GM23338 (cell line): ENCODE results near the gene CCNI. TPM values are rescaled to one million over a fixed set of nuclear protein-coding genes. Genes with fewer than 3 reads are reported as not detected.

Source experiments
- ATAC-seq: fragments of 200-7000 bp; cut with Tn5 transposase; 3 replicates; pipeline ENCODE4 v1.9.1; 2020
- DNase-seq: peaks from one replicate; pipeline ENCODE4 v3.0.0-alpha.2; 2015; ENCODE audit warnings: low spot score
- H2AFZ ChIP-seq: fragments of 200-600 bp; sonication (generic); 2 replicates; pipeline ENCODE4 v1.8.0; 2016; ENCODE audit warnings: antibody characterized with exemption, mild to moderate bottlenecking, moderate library complexity
- H3F3A ChIP-seq: fragments of 200-600 bp; sonication (generic); replicated peaks from 2 replicates; pipeline ENCODE4 v1.8.0; 2017; ENCODE audit warnings: antibody characterized with exemption, mixed run types, low read depth
- H3K27ac ChIP-seq: fragments of 200-600 bp; sonication (generic); 2 replicates; pipeline ENCODE4 v1.6.1; 2016; ENCODE audit warnings: low read depth
- H3K27me3 ChIP-seq: fragments of 200-600 bp; sonication (generic); 2 replicates; pipeline ENCODE4 v1.8.0; 2016; ENCODE audit warnings: mild to moderate bottlenecking, mixed run types, moderate library complexity; ENCODE audit not compliant: insufficient read depth
- H3K36me3 ChIP-seq: fragments of 200-600 bp; sonication (generic); 2 replicates; pipeline ENCODE4 v1.8.0; 2016; ENCODE audit warnings: mild to moderate bottlenecking; ENCODE audit not compliant: insufficient read depth
- H3K4me1 ChIP-seq: fragments of 200-600 bp; sonication (generic); 2 replicates; pipeline ENCODE4 v1.8.0; 2016; ENCODE audit warnings: mild to moderate bottlenecking, moderate library complexity; ENCODE audit not compliant: insufficient read depth
- H3K4me2 ChIP-seq: fragments of 200-600 bp; sonication (generic); 2 replicates; pipeline ENCODE4 v1.7.1; 2017; ENCODE audit warnings: mixed run types
- H3K4me3 ChIP-seq: fragments of 200-600 bp; sonication (generic); 2 replicates; pipeline ENCODE4 v1.6.1; 2016; ENCODE audit warnings: mixed run types
- H3K79me2 ChIP-seq: fragments of 200-600 bp; sonication (generic); replicated peaks from 2 replicates; pipeline ENCODE4 v1.8.0; 2017; ENCODE audit warnings: mild to moderate bottlenecking; ENCODE audit not compliant: insufficient read depth
- H3K9me2 ChIP-seq: fragments of 200-600 bp; sonication (generic); 2 replicates; pipeline ENCODE4 v1.8.0; 2017; ENCODE audit not compliant: insufficient read depth
- H4K20me1 ChIP-seq: fragments of 200-600 bp; sonication (generic); replicated peaks from 2 replicates; pipeline ENCODE4 v1.8.0; 2017; ENCODE audit warnings: mild to moderate bottlenecking; ENCODE audit not compliant: insufficient read depth
- H3K27ac Mint-ChIP-seq: 2 replicates; pipeline ENCODE4 v1.8.0; 2020; ENCODE audit warnings: inconsistent platforms, mild to moderate bottlenecking, moderate library complexity, mixed read lengths
- H3K27me3 Mint-ChIP-seq: 3 replicates; pipeline ENCODE4 v1.8.0; 2022; ENCODE audit warnings: low read depth, mild to moderate bottlenecking, moderate library complexity, mixed read lengths, inconsistent platforms; ENCODE audit not compliant: insufficient read depth, poor library complexity
- H3K36me3 Mint-ChIP-seq: 3 replicates; pipeline ENCODE4 v1.8.0; 2021; ENCODE audit warnings: low read depth, mild to moderate bottlenecking, inconsistent platforms, moderate library complexity, mixed read lengths
- H3K4me1 Mint-ChIP-seq: 3 replicates; pipeline ENCODE4 v1.8.0; 2020; ENCODE audit warnings: mild to moderate bottlenecking, inconsistent platforms, mixed read lengths
- H3K4me3 Mint-ChIP-seq: 3 replicates; pipeline ENCODE4 v1.8.0; 2021; ENCODE audit warnings: moderate library complexity, mild to moderate bottlenecking, inconsistent platforms, mixed read lengths
- H3K9me3 Mint-ChIP-seq: 3 replicates; pipeline ENCODE4 v1.8.0; 2020; ENCODE audit warnings: moderate library complexity, mild to moderate bottlenecking, inconsistent platforms, mixed read lengths
- CREB1 ChIP-seq: fragments of 250-450 bp; sonication (Bioruptor Pico); IDR thresholded peaks from 2 replicates; pipeline ENCODE4 v1.5.0; 2020; ENCODE audit warnings: low read depth, mild to moderate bottlenecking, moderate library complexity
- CTCF ChIP-seq, 2 experiments: fragments of 200-600 bp in 1 of 2; sonication (generic) in 1 of 2; conservative IDR thresholded peaks; 2 replicates each; pipeline versions ENCODE4 v1.5.1 to v1.6.1; 2016 to 2017; ENCODE audit warnings: antibody characterized with exemption in 2 of 2, low read depth in 2 of 2, mild to moderate bottlenecking in 2 of 2, moderate library complexity in 1 of 2
- EZH2 ChIP-seq: fragments of 200-600 bp; sonication (generic); IDR thresholded peaks from one replicate; pipeline ENCODE4 v1.8.0; 2017; ENCODE audit warnings: antibody characterized with exemption, mild to moderate bottlenecking, low read depth; ENCODE audit not compliant: unreplicated experiment
- EZH2phosphoT487 ChIP-seq: fragments of 200-600 bp; sonication (generic); IDR thresholded peaks from one replicate; pipeline ENCODE4 v1.8.1; 2018; ENCODE audit warnings: antibody characterized with exemption; ENCODE audit not compliant: unreplicated experiment
- JUNB ChIP-seq: IDR thresholded peaks from one replicate; pipeline ENCODE4 v1.6.1; 2016; ENCODE audit warnings: antibody characterized with exemption; ENCODE audit not compliant: unreplicated experiment
- POLR2AphosphoS5 ChIP-seq: IDR thresholded peaks from 2 replicates; pipeline ENCODE4 v1.6.1; 2016; ENCODE audit warnings: antibody characterized with exemption, low read depth
- STAT1 ChIP-seq: IDR thresholded peaks from one replicate; pipeline ENCODE4 v1.6.1; 2016; ENCODE audit warnings: antibody characterized with exemption; ENCODE audit not compliant: unreplicated experiment
- ZNF114 ChIP-seq: fragments of 250-450 bp; sonication (Bioruptor Pico); IDR thresholded peaks from 2 replicates; pipeline ENCODE4 v1.5.0; 2020; ENCODE audit warnings: mild to moderate bottlenecking, moderate library complexity
- ZNF331 ChIP-seq: fragments of 250-450 bp; sonication (Bioruptor Pico); IDR thresholded peaks from 2 replicates; pipeline ENCODE4 v1.5.0; 2020; ENCODE audit warnings: low read depth, mild to moderate bottlenecking, moderate library complexity
- polyA plus RNA-seq: library from polyadenylated mRNA; unstranded; fragments of >200 nt; fragmentation: Nextera tagmentation; extraction: Ambion mirVana; gene quantifications from 2 replicates; pipeline ENCODE4 v1.2.1, GENCODE V29; 2016
- total RNA-seq: library from RNA; depleted of rRNA; stranded (reverse); fragments of >200 nt; shearing (Covaris generic); gene quantifications from 2 replicates; pipeline ENCODE4 v1.2.3, GENCODE V29; 2014
- TF ChIP-seq, protein P1 (sequence below): IDR thresholded peaks from 2 replicates; pipeline ENCODE4 v1.6.1; 2016; ENCODE audit warnings: antibody characterized with exemption
- TF ChIP-seq, protein P2 (sequence below): fragments of 250-450 bp; sonication (Bioruptor Pico); IDR thresholded peaks from 2 replicates; pipeline ENCODE4 v1.5.0; 2020; ENCODE audit warnings: mild to moderate bottlenecking, moderate library complexity

The CCNI gene
- total and polyA plus RNA-seq, 2 experiments from 2014 or later, result 207 to 248 TPM

DNA sequence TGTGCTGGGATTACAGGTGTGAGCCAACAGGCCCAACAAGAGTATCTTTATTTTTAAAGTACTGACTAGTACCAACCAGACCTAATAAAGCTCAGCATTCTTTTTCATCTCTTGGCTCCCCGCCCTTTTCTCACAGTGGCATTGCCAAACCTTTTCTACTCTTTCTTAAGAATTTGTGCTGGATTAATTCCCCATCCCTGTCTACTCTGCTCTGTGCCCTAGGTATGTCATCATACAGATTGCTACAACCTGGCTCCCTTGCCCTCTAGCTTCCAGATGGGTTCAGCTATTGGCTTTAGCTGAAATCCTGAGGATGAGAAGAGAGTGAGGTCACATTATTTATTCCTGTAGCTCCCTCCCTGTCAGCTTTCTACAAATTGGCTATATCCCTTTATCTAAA, 34.9 kb upstream of the CCNI start (continued):
- TF ChIP-seq, protein P1, sequence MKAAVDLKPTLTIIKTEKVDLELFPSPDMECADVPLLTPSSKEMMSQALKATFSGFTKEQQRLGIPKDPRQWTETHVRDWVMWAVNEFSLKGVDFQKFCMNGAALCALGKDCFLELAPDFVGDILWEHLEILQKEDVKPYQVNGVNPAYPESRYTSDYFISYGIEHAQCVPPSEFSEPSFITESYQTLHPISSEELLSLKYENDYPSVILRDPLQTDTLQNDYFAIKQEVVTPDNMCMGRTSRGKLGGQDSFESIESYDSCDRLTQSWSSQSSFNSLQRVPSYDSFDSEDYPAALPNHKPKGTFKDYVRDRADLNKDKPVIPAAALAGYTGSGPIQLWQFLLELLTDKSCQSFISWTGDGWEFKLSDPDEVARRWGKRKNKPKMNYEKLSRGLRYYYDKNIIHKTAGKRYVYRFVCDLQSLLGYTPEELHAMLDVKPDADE, result no peak
- TF ChIP-seq POLR2AphosphoS5 (no peak), EZH2phosphoT487 (no peak), JUNB (no peak), CTCF (conservative IDR thresholded peaks at IDR 0.05; ENCODE audit: low read depth in 2 of 2) (no peak), CREB1 (CRISPR knock-in tag) (no peak), ZNF114 (CRISPR knock-in tag) (no peak), ZNF331 (CRISPR knock-in tag) (no peak), EZH2 (no peak)

GRCh38 chr4:77104791-77105540, 29.2 kb upstream of the CCNI start:
- Histone ChIP-seq H3K27ac (no peak overlapping the region), H3K9me2 (0 out of 2 replicates have a peak, but pooled peaks cover 5% of the 10 kb centered on the region), H3K4me1 (no peaks in the 10 kb centered on the region), H3K79me2 (no peaks in the 10 kb centered on the region), H4K20me1 (no peaks in the 10 kb centered on the region), H3K27me3 (no peaks in the 10 kb centered on the region), H3K36me3 (no peaks in the 10 kb centered on the region), H3K4me2 (no peak overlapping the region), H3F3A (no peaks in the 10 kb centered on the region), H3K4me3 (no peak overlapping the region), H2AFZ (peak overlapping the region; percentile 23)
- ATAC-seq, result no peak
- Mint-ChIP-seq H3K4me1 (no peaks in the 10 kb centered on the region), H3K36me3 (no peaks in the 10 kb centered on the region), H3K9me3 (no peaks in the 10 kb centered on the region), H3K27ac (no peak overlapping the region), H3K27me3 (no peaks in the 10 kb centered on the region), H3K4me3 (no peak overlapping the region)
- no peak for DNase-seq
- TF ChIP-seq ZNF331 (CRISPR knock-in tag) (no peak), JUNB (no peak), EZH2phosphoT487 (no peak), STAT1 (no peak), CREB1 (CRISPR knock-in tag) (no peak)
- TF ChIP-seq, protein P1, result no peak
- TF ChIP-seq, protein P2, sequence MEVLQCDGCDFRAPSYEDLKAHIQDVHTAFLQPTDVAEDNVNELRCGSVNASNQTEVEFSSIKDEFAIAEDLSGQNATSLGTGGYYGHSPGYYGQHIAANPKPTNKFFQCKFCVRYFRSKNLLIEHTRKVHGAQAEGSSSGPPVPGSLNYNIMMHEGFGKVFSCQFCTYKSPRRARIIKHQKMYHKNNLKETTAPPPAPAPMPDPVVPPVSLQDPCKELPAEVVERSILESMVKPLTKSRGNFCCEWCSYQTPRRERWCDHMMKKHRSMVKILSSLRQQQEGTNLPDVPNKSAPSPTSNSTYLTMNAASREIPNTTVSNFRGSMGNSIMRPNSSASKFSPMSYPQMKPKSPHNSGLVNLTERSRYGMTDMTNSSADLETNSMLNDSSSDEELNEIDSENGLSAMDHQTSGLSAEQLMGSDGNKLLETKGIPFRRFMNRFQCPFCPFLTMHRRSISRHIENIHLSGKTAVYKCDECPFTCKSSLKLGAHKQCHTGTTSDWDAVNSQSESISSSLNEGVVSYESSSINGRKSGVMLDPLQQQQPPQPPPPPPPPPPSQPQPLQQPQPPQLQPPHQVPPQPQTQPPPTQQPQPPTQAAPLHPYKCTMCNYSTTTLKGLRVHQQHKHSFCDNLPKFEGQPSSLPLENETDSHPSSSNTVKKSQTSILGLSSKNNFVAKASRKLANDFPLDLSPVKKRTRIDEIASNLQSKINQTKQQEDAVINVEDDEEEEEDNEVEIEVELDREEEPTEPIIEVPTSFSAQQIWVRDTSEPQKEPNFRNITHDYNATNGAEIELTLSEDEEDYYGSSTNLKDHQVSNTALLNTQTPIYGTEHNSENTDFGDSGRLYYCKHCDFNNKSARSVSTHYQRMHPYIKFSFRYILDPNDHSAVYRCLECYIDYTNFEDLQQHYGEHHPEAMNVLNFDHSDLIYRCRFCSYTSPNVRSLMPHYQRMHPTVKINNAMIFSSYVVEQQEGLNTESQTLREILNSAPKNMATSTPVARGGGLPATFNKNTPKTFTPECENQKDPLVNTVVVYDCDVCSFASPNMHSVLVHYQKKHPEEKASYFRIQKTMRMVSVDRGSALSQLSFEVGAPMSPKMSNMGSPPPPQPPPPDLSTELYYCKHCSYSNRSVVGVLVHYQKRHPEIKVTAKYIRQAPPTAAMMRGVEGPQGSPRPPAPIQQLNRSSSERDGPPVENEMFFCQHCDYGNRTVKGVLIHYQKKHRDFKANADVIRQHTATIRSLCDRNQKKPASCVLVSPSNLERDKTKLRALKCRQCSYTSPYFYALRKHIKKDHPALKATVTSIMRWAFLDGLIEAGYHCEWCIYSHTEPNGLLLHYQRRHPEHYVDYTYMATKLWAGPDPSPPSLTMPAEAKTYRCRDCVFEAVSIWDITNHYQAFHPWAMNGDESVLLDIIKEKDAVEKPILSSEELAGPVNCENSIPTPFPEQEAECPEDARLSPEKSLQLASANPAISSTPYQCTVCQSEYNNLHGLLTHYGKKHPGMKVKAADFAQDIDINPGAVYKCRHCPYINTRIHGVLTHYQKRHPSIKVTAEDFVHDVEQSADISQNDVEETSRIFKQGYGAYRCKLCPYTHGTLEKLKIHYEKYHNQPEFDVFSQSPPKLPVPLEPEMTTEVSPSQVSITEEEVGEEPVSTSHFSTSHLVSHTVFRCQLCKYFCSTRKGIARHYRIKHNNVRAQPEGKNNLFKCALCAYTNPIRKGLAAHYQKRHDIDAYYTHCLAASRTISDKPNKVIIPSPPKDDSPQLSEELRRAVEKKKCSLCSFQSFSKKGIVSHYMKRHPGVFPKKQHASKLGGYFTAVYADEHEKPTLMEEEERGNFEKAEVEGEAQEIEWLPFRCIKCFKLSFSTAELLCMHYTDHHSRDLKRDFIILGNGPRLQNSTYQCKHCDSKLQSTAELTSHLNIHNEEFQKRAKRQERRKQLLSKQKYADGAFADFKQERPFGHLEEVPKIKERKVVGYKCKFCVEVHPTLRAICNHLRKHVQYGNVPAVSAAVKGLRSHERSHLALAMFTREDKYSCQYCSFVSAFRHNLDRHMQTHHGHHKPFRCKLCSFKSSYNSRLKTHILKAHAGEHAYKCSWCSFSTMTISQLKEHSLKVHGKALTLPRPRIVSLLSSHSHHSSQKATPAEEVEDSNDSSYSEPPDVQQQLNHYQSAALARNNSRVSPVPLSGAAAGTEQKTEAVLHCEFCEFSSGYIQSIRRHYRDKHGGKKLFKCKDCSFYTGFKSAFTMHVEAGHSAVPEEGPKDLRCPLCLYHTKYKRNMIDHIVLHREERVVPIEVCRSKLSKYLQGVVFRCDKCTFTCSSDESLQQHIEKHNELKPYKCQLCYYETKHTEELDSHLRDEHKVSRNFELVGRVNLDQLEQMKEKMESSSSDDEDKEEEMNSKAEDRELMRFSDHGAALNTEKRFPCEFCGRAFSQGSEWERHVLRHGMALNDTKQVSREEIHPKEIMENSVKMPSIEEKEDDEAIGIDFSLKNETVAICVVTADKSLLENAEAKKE (CRISPR knock-in tag), result no peak
